Retinal pigment epithelial cell (primary cell): ENCODE results near the gene COL4A2.
"Not testable (repeated sequence)": the region's sequence is repeated elsewhere in the genome, so short reads cannot be mapped to it uniquely, and the experiment has no call there.

Experiments
- DNase-seq: peaks from one replicate; pipeline ENCODE4 v3.0.0-alpha.2; 2010; ENCODE audit warnings: low read depth
- H3K4me3 ChIP-seq: 2 replicates; pipeline ENCODE4 v1.5.1; 2011; ENCODE audit warnings: mild to moderate bottlenecking, low read length, control low read depth, moderate library complexity
- TF ChIP-seq, protein P1 (sequence below): conservative IDR thresholded peaks from 2 replicates; pipeline ENCODE4 v1.5.1; 2011; ENCODE audit warnings: low read depth, low read length, control low read depth, inconsistent platforms

COL4A2 gene

DNA sequence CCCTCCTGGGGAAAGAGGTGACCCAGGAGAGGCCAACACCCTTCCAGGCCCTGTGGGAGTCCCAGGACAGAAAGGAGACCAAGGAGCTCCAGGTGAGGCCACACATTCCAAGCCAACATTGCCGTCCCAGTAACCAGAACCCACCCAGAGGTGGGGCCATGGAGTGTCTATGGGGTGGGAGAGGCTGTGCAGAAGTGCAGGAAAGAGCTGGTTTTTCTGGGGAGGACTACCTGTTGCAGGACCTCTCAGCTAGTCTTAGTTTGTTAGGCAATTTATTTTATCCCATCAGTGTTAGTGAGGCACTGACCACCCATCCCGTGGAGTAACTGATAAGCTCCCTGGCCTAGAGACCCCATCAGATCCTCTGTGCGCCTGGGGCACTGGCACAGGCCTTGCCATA, 188.3 kb downstream of the COL4A2 start:
- TF ChIP-seq, protein P1, sequence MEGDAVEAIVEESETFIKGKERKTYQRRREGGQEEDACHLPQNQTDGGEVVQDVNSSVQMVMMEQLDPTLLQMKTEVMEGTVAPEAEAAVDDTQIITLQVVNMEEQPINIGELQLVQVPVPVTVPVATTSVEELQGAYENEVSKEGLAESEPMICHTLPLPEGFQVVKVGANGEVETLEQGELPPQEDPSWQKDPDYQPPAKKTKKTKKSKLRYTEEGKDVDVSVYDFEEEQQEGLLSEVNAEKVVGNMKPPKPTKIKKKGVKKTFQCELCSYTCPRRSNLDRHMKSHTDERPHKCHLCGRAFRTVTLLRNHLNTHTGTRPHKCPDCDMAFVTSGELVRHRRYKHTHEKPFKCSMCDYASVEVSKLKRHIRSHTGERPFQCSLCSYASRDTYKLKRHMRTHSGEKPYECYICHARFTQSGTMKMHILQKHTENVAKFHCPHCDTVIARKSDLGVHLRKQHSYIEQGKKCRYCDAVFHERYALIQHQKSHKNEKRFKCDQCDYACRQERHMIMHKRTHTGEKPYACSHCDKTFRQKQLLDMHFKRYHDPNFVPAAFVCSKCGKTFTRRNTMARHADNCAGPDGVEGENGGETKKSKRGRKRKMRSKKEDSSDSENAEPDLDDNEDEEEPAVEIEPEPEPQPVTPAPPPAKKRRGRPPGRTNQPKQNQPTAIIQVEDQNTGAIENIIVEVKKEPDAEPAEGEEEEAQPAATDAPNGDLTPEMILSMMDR = no peak
- H3K4me3 ChIP-seq = no peak overlapping the region
- no peak for DNase-seq

DNA sequence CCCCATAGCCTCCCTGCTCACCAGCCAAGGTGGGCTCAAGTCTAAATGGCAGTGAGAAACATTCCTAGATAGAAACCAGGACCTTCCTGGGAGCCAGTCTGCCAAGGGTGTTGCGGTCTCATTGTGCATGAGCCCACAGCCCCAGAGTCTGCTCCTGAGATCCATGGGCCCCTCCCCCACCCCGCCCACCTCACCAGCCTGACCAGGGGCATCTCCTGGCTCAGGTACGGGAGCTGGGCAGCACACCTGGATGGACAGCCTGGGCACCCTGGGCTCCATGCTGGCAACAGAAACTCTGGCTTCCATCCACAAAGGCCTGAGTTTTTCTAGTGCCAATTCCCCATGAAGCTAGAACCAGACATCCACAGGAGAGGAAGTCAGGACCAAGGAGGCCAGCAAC, 188.8 kb downstream of the COL4A2 start:
- no peak for DNase-seq
- TF ChIP-seq, protein P1 = no peak
- no peak overlapping the region for H3K4me3 ChIP-seq

DNA sequence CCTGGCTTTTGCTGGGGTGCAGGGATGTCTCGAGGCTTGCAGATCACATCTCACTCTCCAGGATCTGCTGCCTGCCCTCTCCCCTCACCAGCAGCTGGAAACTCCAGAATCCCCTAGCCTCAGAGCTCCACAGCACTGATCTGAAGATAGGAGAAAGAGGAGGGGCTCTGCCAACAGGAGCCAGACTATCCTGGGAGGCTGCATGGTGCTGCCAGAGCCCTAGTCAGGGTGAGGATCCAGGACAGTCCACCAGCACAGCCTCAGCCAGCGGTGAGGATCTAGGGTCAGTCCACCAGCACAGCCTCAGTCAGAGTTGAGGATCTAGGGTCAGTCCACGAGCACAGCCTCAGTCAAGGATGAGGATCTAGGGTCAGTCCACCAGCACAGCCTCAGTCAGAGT, 189.2 kb downstream of the COL4A2 start:
- TF ChIP-seq, protein P1 = no peak
- no peak for DNase-seq
- no peak overlapping the region for H3K4me3 ChIP-seq

DNA sequence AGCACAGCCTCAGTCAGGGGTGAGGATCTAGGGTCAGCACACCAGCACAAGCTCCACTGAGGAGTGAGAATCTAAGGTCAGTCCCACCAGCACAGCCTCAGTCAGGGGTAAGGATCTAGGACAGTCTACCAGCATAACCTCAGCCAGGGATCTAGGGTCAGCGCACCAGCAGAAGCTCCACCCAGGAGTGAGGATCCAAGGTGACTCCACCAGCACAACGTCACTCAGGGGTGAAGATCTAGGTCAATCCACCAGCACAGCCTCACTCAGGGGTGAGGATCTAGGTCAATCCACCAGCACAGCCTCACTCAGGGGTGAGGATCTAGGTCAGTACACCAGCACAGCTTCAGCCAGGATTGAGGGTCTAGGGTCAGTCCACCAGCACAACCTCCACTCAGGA, 189.9 kb downstream of the COL4A2 start:
- H3K4me3 ChIP-seq = no peak overlapping the region
- TF ChIP-seq, protein P1 = no peak
- DNase-seq = no peak

DNA sequence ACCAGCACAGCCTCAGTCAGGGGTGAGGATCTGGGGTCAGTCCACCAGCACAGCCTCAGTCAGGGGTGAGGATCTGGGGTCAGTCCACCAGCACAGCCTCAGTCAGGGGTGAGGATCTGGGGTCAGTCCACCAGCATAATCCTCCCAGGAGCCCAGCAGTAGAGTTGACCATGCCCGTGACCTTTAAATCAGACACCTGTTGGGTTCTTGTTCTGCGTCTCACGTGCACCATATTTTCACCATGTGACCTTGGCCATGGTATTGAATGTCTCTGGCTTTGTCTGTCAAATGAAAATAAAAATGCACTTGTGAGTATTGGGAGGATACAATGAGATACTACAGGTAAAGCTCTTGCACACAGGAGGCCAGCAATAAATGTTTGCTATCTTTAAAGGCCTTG, 190.8 kb downstream of the COL4A2 start:
- not testable (repeated sequence) for H3K4me3 ChIP-seq, DNase-seq

DNA sequence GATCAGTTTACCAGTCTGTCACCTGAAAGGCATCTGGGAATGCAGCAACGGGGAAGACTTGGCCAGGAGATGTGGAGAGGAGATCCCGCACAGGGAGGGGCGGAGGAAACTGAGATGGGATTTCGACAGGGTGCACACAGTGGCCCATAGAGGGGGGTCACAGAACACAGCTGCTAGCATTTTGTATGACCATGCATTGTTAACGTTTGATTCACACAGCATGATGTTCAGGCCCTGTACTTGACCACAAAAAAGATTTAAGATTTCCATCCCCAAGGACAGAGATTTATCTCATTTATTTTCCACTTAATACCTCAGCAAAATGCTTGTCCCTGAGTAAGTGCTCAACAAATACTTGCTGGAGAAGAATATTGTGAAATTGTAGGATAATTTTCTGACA, 191.2 kb downstream of the COL4A2 start:
- no peak overlapping the region for H3K4me3 ChIP-seq
- TF ChIP-seq, protein P1 = no peak
- DNase-seq = no peak

DNA sequence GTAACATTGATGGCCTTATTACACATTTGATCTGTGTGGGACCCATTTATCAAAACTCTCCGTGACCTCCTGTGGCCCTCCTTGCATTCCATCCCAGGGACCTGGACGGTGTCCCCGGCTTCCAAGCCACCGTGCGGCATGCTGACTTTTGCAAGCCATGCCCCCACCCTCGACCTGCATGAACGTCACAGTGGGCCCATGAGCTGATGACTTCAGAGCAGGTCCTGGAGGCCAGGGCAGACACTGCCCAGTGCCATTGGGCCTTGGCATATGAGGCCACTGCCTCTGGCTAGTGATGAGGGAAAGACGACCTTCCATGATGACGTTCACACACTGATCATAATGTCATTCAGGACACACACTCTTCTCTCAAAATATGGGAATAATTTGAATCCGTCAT, 191.7 kb downstream of the COL4A2 start:
- no peak overlapping the region for H3K4me3 ChIP-seq
- TF ChIP-seq, protein P1 = no peak
- no peak for DNase-seq
